GM19043 (cell line): ENCODE measurements around the gene RAB21.

Experiments
- ATAC-seq: cut with Tn5 transposase; IDR thresholded peaks from one replicate; pipeline ENCODE4 v1.9.1; 2021; ENCODE audit warnings: low read depth; ENCODE audit not compliant: unreplicated experiment

Gene RAB21

GRCh38 chr12:71754461-71755145 lies at the start of gene RAB21:
Gene RAB21, plus strand, starts transcription at chr12:71754863. Its CDS starts 267 bp downstream, at chr12:71755130.
- peak; percentile 92 for ATAC-seq

GRCh38 chr12:71704920-71705319 lies 49.7 kb upstream of the RAB21 start:
- ATAC-seq, result no peak

GRCh38 chr12:71708658-71709057 lies 46.0 kb upstream of the RAB21 start:
- ATAC-seq, result no peak

GRCh38 chr12:71710276-71711125 lies 44.2 kb upstream of the RAB21 start:
- no peak for ATAC-seq

GRCh38 chr12:71718611-71719010 lies 36.1 kb upstream of the RAB21 start:
- ATAC-seq, result no peak

GRCh38 chr12:71719647-71720370 lies 34.9 kb upstream of the RAB21 start:
- ATAC-seq, result no peak

- no peak for ATAC-seq
Observed at GRCh38 chr12:71721783-71722505, 32.7 kb upstream of the RAB21 start.

GRCh38 chr12:71725011-71725410 lies 29.7 kb upstream of the RAB21 start:
- ATAC-seq, result no peak

- ATAC-seq, result no peak
Observed at GRCh38 chr12:71726548-71726947, 28.1 kb upstream of the RAB21 start.

- no peak for ATAC-seq
Observed at GRCh38 chr12:71727958-71728357, 26.7 kb upstream of the RAB21 start.

GRCh38 chr12:71730936-71731335 lies 23.7 kb upstream of the RAB21 start:
- no peak for ATAC-seq

GRCh38 chr12:71731439-71732356 lies 23.0 kb upstream of the RAB21 start:
- ATAC-seq, result no peak

- ATAC-seq, result no peak
Observed at GRCh38 chr12:71732357-71732712, 22.3 kb upstream of the RAB21 start.

GRCh38 chr12:71737197-71737596 lies 17.5 kb upstream of the RAB21 start:
- no peak for ATAC-seq

GRCh38 chr12:71742998-71743397 lies 11.7 kb upstream of the RAB21 start:
- ATAC-seq, result no peak

- ATAC-seq, result no peak
Observed at GRCh38 chr12:71744522-71745300, 10.0 kb upstream of the RAB21 start.

GRCh38 chr12:71746974-71747611 lies 7.6 kb upstream of the RAB21 start:
- ATAC-seq, result peak; percentile 93

GRCh38 chr12:71748081-71748850 lies 6.4 kb upstream of the RAB21 start:
- no peak for ATAC-seq
